Frontal cortex (tissue), 4 donors: ENCODE data around the gene SHANK3. TPM values are rescaled to one million over a fixed set of nuclear protein-coding genes. Genes with fewer than 3 reads are reported as not detected.
"Not testable (repeated sequence)": the region's sequence is repeated elsewhere in the genome, so short reads cannot be mapped to it uniquely, and the experiment has no call there.

Source experiments
- DNase-seq, 2 donors: peaks; one replicate each; pipeline ENCODE4 v3.0.0; 2012; ENCODE audit warnings: low spot score in 2 of 2
- FAIRE-seq: peaks from 2 replicates; lab custom pipeline; 2012; peaks lifted over from hg19 to GRCh38; lab: Jason Lieb, UNC
- total RNA-seq: library from RNA; depleted of rRNA; stranded (reverse); fragments of >200 nt; gene quantifications from one replicate; pipeline ENCODE4 v1.2.3, GENCODE V29; 2014
- donor health status: control.
- donor health status: control.
- donor health status: control.

SHANK3 gene
- total RNA-seq = 4.1 TPM

DNA sequence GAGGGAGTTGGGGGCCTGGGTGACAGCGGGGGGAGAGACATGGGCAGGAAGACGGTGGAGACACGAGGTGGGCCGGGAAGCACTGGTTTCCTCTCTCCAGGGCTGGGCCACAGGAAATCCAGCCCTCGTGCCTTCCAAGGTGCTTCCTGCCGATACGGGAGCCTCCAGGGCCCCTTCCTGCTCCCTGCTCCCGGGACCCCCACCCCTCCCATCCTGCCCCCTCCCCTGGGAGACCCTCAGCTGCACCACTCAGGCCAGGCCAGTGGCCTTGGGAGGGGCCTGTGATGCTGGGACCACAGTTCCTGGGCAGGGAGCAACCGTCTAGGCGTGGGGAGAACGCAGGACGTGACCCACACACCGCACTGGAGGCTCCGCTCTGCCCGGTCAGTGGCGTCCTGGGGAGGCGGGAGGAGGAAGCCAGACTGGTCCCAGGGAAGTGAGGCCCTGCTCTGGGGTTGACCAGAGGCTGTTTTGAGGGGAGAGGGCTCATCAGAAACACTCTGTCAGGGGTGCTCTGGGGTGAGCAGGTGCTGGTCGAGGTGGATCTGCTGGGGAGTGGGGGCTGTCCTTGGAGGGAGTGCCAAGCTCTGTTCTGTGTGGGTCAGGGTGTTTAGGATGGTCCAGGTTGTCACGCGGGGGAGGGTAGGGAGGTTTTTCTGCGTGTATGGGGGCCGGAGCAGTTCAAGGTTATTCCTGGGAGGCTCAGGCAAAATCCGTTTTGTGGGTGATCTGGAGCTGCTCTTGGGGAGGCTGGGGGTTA lies at the start of gene SHANK3:
Gene SHANK3 (plus strand): TSS at position 353 of the 760 bp plus-strand sequence.
- no peak for FAIRE-seq
- DNase-seq = peak; percentile 34 to 48

DNA sequence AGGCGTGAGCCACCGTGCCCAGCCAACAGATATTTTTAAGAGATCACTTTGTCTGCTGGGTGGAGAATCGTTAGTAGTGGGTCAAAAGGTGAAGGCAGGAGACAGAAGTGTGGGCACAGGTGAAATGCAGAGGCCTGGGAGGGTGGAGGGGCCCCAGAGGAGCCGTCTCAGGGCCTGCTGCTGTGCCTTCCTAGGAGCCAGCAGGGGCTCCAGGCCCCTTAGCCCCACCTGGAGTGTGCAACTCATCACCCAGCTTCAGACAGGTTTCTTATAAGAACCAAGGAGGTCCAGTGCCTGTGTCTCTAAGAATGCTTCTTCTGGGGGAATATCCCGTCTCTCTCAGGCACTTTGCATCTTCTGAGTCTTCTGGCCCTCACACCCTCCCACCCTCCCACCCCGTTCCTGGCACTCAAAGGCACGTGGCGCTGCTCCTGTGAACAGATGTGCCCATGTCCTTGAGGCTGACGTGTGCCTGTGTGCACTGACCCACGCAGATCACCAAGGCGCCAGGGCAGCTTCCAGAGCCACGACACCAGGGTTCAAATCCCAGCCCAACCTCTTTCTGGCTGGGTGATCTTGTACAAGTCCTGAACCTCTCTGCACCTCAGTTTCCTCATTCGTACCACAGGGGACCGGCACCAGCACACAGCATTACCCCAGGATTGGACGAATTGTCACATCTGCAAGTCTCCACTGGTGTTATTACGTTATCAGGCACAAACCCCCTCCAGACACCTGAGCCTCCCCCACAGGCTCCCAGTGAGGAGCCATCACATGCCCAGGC lies 48.1 kb upstream of the SHANK3 start:
- no peak for FAIRE-seq
- no peak for DNase-seq

DNA sequence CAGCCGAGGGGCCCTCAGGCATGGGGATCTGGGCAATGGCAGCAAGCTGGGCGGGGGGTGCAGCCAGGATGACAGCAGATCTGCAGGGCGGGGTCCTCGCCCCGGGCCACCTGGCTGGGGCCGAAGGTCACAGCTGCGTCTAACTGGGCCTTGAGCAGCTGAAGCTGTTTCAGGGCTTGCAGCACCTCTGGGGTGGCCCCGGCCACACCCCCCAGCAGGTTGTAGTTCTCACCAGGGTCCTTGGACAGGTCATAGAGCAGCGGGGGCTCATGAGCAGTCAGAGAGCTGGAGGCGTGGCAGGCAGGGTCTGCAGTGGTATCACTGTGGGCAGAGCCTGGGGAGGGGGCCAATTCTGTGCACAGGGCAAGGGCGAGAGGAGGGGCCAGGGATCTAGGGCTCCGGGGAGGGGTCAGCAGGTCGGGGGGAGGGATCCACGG lies 47.5 kb upstream of the SHANK3 start:
- no peak for DNase-seq
- FAIRE-seq = no peak

DNA sequence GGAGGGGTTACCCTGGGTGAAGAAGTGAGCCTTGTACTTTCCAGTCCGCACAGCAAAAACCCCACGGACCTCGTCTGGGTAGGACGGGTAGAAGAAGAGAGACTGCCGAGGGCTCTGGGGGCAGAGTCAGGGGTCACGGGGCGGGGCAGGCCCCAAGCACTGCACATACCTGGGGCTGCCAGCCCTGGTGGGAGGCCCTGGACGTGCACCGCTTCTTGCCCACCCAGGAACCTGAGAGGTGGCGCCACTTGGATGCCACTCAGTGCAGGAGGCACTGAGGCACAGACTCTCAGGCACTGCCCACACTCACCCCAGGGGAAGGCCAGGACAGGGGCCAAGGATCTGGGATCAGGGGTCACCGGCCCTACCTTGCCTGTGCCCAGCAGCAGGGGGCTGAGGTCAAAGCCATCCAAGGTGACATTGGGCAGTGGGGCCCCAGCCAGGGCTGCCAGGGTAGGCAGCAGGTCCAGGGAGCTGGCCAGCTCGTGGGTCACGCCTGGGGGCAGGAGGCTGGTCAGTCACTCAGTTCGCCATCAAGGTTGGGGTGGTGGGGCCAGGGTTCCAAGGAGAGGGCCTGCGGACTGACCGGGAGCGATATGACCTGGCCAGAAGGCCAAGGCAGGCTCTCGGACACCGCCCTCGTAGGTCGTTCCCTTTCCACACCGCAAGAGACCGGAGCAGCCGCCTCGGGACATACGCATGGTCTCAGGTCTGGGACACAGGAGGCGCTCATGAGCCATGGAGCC lies 46.9 kb upstream of the SHANK3 start:
- FAIRE-seq (no peak), DNase-seq (no peak)

DNA sequence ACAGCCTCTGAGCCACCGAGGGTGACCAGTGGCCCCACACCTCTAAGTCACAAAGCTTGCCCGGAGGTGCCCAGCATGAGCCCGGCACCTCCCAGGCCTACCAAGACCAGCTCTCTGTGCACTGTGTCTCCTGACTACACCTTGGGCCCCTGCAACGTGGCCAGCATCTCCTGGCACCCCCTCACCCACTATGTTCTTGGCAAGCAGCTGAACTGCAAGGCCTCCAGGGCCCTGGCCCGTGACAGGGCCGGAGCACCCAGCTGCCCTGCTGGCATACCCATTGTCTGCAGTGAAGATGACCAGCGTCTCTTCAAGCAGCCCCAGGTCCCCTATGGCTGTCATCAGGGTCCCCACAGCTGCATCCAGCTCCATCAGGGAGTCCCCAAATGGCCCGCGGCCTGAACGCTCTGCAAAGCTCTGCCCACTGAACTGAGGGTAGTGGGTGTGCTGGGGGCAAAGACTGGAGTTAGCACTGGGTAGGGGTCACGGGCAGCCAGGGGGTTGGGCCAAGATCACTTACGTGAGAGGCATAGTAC lies 46.2 kb upstream of the SHANK3 start:
- DNase-seq (no peak), FAIRE-seq (no peak)

DNA sequence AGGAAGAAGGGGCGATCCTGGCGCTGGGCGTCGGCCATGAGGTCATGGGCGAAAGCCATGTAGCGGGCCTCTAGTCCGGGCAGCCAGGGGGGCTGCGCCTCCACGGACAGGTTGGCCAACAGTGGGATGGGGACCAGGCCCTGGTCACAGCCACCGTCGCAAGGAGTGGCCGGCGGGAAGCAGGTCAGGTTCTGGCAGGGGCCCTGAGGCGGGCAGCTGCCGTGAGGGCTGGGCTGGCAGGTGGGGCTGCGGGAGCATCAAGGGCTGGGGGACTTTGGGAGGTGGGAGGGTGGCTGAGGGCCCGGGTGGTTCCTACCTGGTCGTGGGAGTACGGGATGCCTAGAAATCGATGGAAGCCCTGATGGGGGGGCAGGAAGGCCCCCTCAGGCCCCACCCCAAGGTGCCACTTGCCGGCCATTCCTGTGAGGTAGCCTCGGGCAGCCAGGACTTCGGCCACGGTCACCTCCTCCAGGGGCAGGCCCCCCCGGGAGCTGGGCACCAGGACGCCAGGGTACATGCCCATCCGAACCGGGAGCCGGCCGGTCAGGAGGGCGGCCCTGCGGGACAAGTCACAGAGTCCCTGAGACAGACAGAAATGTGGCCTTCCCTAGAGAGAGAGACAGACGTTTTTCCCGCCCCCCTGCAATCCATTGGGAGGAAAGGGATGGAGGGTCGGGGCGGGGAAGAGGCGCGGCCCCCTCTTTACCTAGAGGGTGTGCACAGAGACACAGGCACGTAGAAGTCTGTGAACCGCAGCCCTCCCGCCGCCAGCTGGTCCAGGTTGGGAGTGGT lies 45.6 kb upstream of the SHANK3 start:
- DNase-seq = no peak
- no peak for FAIRE-seq

DNA sequence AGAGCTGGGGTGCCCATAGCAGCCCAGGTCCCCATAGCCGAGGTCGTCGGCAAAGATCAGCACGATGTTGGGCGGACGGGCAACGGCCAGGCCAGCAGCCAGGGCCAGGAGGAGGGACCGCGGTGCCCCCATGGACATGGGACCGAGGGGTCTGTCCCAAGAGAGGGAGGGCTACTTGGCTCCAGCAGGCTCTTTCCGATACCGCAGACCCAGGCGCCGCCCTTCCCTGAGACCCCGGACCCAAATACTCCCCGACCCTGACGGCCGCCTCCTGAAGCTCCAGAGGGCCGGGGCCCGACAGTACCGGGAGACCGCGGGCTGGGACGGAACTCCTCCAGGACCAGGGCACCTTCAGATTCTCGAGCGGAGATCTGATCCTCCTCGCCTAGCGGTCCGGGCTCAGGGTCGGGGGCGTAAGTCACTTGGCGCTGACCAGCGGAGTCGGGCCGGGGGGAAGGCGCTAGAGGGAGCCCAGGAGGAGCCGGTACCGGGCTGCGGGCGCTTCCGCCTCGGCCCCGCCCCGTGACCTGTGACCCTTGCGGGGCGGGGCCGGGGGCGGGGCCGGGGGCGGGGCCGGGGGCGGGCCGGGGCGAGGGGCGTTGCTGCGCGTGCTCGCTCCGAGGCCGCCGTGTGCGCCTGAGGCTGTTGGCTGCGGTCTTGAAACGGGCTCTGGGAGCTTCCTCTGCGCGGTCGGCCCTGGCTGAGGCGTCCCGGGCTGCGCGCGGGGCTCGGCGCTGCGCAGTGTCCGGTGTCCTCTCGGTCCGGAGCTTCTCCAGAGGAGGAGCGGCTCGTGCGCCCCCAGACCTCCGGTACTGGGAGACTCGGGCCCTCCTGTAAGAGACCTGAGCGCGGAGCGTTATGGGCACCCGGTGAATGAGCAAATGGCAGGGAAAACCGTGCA lies 44.7 kb upstream of the SHANK3 start, which contains the start of gene ARSA:
Gene ARSA (minus strand): TSS at position 511 of the 901 bp plus-strand sequence. CDS start 373 bp downstream, at position 138.
- FAIRE-seq (no peak), DNase-seq (peak; percentile 90)

DNA sequence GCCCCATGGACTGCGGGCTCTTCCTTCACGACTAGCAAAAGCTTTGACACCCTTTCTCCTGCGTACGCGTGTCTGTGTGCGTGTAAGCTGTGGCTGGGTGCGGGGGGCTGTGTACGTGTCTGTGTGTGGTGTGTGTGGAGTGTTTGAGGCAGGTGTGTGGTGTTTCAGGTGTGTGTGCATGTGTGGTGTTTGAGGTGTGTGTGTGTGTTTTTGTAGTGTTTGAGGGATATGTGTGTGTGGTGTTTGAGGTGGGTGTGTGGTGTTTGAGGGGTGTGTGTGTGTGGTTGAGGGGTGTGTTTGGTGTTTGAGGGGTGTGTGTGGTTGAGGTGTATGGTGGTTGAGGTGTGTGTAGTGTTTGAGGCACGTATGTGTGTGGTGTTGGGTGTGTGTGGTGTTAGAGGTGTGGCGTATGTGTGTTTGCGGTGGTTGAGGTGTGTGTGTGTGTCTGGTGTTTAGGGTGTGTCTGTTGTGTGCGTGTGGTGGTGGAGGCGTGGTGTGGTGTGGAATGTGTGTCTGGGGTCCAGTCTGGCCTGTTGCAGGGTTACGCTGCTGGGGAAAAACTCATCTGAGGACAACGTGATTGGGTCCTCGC lies 44.0 kb upstream of the SHANK3 start:
- DNase-seq = no peak
- no peak for FAIRE-seq

DNA sequence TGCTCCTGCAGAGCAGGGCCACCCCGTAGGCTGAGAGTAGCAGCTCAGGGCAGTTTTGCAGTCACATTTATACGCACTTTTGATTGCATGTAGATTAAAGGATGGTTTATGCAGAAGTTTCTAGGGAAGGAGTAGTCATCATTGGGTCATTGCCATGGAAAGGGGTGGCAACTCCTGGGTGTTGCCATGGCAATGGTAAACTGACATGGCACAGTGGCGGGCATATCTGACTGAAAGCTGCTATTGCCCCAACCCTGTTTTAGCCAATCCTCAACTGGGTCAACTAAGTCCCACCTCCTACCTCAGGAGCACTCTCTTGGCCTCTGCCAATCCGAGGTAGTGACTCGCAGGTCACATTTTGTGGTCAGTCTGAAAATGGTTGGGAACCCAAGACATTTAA lies 42.2 kb upstream of the SHANK3 start:
- no peak for DNase-seq
- FAIRE-seq = no peak

DNA sequence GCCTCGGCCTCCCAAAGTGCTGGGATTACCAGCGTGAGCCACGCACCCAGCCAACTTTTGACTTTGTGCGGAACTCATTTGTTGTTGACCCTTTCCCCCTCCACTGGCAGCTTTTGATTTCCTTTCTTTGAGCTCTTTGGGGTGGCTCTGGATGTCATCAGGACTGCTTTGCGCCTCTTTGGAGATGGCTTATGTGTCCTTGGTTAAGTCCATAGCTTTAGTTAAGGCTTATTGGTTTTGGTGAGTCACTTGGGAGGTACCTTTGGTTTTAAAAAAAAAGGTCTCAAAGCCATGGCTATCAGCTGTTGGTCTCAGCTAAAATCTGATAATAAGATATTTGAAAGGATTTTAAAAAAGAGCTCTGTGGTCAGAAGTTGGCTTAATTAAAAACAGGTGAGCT lies 39.5 kb upstream of the SHANK3 start:
- FAIRE-seq (no peak), DNase-seq (no peak)

DNA sequence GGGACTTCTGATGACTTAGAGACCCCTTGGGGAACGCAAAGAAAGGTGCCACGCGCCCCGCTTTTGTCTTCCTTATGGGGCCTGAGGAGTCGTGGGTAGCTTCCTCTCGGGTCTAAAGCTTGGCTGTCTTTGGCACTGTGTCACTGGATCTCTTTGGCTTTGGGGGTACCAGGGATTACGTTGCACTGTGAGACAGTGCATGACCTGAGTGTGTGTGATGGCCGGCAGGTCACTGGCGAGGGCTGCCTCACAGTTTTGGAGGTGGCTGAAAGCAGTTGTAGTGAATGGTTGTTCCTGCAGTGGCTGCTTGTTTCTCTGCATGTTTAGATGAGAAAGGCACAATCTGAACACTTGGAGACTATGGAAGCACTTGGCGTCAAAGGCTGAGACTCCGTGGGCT lies 38.9 kb upstream of the SHANK3 start:
- FAIRE-seq (no peak), DNase-seq (no peak)

DNA sequence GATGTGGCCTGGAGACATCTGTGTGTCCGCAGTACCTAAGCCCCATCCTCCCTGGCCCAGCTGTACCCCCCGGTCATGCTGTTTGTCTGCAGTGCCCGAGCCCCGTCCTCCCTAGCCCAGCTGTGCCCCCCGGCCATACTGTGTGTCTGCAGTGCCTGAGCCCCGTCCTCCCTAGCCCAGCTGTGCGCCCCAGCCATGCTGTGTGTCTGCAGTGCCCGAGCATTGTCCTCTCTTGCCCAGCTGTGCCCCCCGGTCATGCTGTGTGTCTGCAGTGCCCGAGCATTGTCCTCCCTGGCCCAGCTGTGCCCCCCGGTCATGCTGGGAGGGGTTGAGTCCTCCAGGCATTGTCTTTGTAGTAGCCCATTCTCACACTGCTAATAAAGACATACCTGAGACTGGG lies 37.0 kb upstream of the SHANK3 start:
- DNase-seq (no peak), FAIRE-seq (no peak)

DNA sequence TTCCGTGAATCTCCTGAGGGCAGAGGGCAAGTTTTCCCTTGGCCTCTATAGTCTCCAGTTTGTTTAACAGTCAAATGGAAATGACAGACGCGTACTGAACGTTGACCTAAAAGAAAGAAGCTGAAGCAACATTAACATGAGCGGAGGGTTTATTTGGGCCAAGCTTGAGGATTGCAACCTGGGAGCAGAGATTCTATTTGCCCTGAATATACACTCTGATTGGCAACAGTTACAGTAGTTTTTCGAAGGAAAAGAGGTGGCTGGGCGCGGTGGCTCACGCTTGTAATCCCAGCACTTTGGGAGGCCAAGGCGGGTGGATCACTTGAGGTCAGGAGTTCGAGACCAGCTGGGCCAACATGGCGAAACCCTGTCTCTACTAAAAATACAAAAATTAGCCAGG lies 32.3 kb upstream of the SHANK3 start:
- DNase-seq, FAIRE-seq: not testable (repeated sequence)

DNA sequence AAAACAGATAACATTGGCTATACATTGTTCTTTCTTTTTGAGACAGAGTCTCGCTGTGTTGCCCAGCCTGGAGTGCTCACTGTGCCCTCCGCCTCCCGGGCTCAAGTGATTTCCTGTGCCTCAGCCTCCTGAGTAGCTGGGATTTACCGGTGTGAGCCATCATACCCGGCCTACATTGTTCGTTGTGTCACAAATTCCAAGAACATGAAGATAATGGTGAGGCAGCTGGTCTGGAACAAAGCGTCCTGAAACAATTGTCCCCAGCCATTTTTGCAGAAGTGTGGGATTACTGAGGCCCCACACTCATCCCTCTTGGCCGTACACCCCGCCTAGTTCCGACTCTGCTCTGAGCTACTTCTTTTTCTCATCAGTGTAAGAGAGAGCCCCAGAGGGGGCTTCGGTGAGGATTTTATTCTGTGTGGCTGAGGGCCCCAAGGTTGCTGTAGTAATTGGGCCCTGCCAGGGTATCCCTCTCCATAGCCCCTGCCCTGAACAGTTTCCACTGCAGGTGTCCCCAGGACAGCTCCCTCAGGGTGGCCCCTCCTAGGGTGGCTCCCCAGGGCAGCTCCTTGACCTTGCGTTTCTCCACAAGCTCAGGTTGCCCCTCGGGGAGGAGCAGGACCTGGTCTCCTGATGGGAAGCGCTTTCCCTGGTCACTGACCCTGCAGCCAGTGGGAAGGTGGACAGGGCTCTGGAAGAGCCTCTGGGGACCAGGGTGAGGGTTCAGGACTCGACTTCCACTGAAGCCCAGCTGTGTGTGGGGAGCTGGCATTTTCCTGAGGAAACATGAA lies 31.6 kb upstream of the SHANK3 start:
- DNase-seq = no peak
- no peak for FAIRE-seq

DNA sequence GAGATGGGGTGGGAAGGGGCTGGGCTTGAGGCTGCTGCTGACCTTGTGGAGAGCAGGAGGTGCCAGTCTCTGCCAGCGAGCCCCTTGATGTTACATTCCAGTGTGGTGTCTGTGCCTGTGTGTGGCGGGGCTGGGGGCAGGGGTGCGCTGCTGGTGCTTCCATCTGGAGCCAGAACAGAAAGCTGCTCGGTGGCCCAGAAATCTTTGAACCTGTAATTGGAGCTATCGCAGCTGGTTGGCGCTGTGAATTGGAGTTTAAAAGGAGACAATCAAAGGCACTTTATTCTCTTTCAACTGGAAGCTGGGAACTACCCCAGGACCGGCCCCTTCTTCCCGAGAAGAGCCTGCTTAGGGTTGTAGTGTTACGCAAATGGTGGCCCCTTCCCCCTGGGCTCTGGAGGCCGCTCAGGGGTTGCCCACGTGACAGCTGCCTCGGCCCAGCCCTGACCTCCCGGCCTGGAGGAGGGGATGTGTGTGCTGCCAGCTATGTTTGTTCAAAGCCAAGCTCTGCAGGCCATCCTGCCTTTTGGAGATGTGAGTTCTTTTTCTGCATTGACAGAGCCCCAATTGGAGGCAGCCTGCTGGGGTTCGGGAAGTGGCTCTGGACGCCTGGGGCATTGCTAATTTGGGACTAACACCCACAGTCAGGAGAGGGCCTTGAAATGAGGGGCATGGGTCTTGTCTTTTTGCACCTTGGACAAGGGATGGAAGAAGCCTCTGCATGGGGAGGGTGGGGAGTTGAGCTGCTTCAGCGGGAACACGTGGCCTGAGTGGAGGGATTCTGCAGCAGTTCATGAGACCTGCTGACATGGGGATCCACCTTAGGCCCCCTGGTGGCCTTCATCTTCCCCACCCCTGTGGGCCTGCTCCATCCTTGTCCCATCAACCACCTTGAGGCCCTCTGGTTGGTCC lies 30.7 kb upstream of the SHANK3 start:
- FAIRE-seq = no peak
- peak; percentile 35 to 60 for DNase-seq
